HG03442 (cell line): ENCODE measurements around the gene VASN.
A peak's percentile ranks its signal among the peaks of the same experiment; 100 is the strongest.

Source experiments
- ATAC-seq: cut with Tn5 transposase; IDR thresholded peaks from one replicate; pipeline ENCODE4 v1.9.1; 2021; ENCODE audit warnings: mild to moderate bottlenecking, moderate library complexity; ENCODE audit not compliant: unreplicated experiment

VASN gene

DNA sequence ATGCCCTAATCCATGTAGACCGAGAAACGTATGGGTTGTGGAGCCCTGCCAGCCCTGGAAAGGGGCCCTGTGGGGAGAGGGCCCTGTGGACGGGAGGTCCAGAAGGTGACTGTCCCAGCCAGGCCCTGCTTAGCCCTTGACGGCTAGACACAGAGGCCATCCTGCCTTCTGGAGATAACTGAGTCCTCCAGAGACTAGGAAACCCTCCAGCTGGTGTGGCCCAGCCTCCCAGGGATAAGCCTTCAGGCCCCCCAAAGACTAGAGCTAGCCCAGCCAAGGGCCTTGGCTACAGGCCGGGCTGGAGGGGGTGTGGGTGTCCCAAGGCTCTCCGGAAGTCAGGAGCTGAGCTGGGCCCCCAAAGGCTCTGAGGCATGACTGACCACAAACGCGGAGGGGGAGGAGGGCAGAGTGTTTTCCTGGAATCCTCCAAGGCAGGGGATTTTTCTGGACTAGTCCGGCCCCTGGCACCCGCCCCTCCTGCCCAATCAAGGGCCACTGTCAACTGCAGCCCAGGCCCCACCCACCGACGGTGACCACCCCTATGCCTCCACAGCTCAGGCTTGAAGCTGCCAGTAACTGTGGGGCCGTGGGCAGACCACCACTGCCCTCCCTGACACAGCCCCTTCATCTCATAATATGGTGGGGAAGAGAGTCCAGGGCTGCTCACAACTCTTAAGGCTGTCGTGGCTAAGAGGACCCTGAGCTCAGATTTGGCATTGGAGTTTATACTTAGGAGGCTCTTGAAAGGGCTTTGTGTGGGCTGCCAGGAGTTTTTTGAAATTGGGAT is 885 bp upstream of the VASN start:
- ATAC-seq, result no peak

DNA sequence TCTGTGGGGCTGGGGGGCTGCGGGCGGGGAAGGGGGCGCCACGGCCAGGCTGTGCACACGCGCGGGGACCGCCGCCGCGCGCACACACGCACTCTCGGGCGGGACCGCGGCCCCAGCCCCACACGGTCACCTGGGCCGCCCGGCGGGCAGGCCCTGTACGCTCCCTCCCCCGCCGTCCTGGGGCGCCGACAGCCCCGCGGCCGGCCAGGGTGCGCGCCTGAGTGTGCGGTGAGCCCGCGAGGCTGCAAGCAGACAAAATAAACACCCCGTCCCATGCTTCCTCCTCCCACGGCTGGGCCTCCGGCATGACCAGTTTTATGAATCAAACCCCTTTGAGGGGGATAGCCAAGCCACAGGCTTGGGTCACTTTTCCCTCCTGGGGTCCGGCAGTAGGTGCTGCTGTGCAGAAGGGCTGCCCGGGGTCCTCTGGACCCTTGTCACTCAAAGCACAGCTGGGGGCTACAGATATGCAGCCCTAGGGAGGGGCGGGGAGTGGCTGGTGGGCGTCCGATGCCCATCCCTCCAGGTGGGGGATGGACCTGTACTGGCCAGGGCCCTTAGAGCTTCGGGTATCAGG is 441 bp downstream of the VASN start:
- peak; percentile 27 for ATAC-seq

DNA sequence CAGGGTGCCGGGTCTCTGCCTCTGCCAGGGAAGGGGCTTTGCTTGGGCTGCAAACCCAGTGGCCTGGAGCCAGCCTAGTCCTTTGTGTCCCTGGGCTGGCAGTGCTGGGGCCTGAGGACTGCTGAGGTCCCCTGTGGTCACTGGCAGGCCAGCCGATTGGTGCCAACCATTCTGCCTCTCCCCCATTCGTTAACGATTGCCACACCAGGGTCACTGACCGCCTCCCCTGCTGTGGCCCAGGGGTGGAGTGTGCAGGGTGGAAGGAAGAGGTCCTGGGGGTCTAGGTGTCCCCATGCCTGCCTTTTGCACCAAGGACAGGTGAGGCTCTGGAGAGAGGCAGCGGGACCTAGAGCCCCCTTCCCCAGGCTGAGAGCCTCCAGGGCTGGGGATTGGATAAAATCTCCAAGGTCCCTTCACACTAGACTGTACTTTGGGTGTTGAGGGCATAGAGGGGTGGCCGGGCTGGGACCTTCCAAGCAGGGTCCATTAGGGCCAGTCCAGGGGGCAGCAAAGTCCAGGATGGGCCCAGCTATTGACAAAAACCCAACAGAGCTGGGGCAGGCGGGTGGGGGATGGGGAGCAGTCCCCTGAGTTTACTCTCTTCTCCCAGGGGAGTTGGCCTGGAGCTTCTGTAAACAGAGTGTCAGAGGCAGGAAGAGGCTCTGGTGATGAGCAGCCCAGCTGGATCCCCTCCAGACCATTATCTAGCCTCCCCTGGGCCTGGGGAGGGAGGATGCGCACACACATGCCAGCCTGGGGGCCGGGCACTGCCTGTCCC is 1.1 kb downstream of the VASN start:
- no peak for ATAC-seq

DNA sequence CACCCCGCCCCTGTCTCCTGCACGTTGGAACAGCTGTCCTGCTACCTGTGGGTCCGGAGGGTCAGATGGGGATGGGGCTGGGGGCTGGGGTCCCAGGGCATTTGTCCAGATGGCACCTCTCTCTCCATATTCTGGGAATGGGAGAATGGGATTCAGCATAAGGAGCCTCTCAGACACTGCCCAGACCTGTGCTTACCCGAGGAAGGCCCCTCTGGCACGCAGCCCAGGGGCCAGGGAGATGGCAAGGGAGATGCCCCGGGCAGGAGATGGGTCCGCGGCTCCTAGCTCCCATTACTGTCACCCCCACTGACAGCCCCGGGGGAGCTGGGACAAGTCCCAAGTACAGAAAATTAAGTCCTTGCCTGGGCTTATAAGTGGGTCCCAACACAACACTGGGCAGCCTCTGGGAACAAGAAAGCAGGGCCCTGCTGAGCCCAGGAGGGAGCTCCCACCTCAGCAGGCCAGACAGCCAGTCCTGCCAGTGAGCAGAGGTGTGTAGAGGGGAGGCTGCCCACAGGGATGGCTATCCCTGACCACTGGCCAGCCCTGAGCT is 1.8 kb downstream of the VASN start:
- ATAC-seq, result no peak

DNA sequence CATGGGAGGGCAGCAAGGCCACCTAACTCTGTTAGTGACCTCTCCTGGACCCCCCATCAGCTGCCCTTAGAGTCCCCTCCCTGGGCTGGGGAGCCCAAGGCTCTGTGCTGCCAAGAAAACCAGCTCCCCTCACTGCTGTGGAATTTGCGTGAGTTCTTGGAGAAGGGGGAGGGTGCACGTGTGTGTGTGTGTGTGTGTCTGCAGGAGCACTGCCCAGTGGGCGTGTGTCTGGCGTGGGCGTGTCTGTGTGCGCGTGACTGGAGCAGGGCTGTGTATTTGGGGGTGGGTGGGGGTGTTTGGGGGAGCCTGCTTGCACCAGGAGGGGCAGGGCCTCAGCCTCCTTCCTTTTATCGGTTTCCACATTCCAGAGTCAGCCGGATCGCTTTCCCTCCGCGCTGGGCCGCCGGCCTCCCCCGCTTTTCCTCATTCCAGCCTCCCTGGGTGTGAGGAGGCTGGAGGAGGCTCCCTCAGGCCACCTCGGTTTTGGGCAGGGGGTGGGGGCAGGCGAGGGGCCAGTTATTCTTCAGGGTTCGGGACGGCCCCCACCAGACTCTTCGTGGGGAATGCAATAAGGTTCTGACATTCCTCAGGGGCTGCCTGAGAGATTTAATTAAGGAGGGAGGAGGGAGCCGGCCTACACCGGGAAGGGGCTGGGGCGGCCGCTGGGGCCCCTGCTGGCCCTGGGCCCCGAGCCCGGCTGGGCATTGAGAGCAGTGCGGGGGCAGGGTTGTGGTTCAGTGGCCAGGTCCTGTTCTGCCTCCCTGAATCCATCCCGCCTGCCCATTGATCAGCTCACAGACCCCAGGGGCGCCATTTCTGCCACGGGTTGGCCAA is 2.5 kb downstream of the VASN start:
- no peak for ATAC-seq

DNA sequence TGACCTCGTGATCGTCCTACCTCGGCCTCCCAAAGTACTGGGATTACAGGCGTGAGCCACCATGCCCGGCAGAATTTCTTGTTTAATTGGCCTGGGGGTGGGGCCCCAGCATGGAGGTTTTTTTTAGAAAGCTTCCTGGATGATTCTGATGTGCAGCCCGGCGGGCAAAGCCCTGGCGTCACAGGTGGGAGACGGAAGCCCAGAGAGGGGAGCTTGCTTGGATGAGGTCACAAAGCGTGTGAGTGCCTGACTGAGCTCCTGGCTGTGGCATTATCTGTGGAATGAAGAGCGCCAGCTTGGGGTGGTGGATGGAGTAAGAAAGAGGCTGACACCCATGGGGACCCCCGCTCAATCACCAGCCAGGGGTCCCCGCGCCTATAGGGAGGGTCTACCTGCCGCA is 4.1 kb downstream of the VASN start:
- ATAC-seq, result no peak

DNA sequence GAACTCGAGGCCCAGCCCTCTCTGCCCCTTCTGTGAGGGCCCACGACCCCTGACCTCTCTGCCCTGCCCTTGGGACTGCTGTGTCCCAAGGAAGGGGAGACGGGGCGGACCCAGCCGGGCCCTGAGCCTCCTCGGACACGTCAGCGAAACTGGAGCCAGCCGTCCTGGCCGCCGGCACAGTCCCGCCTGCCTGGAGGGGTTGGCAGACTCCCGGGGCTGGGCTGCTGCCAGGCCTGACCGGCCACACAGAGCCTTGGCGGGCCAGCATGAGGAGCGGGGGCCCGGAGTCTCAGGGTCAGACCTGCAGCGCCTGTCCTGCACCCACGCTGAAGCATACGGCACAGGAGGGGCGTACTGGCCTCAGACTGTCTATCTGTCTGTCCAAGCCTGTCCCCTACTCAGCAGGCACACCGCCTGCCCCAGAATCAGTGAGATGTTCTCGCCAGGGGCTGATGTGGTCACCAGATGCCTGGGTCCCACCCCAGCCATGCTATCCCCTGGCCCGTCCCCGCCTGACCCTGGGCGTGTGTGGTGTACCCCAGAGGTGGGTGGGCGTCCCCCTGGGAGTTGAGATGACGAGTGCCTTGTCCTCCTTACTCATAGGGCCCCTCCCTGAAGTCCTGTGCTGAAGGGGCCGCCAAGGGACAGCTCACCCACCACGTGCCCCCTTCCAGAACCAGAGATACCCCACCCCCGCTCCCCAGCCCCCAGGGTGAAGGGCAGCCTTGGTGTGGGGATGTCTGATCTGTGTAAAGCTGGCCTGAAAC is 4.7 kb downstream of the VASN start:
- ATAC-seq, result no peak

DNA sequence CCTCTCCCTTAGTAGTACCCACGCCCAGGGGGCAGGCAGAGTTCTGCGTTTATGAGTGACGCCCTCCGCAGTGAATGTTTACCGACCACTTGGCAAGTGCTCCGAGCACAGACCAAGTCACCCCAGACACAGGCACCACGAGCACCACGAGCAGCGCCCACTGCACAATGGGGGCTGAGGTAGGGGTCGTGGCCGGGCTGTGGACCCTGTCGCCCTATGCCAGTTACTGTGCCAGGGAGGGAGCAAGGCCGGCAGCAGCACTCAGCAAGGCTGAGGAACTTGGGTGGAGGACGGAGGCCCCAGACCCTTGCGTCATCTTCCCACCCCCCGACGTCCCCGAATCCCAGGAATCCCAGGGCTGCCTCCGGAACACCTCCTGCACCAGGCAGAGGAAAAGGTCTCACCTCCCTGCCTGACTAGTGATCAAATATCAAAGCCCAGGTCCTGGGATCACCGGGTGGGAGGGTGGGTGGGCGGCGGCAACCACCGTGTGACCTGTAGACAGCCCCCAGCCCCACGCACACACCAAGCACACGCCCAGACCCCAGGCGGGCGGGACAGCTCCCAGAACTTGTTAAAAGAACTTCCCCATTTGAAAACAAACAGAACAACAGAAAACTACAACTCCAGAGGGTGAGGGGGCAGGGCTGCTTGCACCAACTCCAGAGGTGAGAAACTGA is 5.4 kb downstream of the VASN start:
- no peak for ATAC-seq

DNA sequence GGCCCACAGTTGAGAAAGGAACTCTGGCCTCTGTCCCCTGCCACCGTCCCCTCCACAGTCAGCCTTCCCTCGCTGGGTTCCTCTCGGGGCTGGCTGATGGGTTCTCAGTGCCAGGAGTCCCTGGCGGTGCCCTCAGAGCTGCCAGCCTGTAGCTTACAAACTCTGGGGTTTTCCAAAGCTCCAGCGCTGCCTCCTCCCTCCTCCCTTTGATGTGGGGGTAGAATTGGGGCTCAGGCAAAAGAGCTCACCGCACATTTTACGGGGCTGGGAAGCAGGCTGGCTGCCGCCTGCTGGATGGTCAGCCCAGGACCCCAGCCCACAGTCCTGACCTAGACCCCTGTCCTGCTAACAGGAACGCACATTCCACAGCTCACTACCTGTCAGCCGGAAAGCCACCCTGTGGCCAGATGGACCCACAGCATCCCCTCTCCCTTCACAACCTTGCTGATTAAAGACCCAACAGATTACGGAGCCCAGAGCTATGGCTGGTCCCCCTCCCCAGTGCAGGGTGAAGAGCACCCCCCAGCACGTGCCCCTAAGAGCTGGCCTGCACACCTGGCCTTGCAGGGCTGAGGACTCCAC is 6.0 kb downstream of the VASN start:
- ATAC-seq, result no peak

DNA sequence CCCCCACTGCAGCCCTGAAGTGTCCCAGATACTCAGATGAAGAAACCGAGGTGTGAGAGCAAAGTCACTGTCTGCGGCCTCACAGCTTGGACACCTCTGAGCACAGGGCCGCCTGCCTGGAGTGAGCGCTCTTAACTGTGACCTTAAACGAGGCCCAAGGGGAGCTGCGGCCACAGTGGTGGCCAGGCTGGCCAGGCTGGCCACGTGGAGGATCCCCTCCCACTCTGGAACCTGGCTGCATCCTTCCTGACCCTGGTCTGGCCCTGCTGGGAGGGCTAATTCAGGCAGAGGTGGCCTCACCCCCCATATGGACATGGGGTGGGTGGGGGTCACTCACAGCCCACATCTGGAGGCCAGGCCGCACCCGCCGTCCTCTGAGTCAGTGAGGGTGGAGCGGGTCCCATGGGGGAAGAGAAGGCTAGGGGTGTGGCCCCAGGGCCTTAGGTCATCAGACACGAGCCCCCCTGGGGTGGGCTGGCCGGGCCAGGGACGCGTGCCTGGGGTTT is 6.6 kb downstream of the VASN start:
- ATAC-seq, result no peak

DNA sequence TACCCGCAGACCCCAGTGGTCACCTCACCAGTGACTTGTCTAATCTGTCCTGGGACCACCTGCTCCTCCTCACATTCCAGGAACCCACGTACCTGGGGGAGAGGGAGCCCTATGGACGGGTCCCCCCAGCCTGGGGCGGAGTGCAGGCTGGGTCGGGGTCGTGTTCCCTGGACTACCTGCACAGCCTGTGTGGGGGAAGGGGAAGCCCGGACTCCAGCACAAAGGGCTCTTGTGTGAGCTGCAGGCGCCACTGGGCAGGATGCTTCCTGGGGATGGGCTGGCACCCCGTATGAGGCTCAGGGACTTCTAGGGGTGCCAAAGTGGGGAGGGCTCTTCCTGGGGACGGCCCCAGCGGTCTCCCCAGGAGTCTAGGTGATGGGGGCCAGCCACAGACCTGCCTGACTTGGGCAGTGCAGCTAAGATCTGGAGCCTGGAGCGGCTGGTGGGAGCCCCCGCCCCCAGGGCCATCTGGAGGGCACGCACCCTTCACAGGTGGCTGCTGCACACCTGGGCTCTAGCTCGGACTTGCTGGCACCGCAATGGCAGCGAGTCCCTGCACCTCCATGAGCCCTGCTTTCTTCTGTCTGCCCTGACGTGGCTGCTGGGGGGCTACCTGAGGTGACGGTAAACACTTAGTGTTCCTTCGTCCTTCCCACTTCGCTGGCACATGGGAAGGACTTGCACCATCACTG is 7.5 kb downstream of the VASN start:
- ATAC-seq, result no peak

DNA sequence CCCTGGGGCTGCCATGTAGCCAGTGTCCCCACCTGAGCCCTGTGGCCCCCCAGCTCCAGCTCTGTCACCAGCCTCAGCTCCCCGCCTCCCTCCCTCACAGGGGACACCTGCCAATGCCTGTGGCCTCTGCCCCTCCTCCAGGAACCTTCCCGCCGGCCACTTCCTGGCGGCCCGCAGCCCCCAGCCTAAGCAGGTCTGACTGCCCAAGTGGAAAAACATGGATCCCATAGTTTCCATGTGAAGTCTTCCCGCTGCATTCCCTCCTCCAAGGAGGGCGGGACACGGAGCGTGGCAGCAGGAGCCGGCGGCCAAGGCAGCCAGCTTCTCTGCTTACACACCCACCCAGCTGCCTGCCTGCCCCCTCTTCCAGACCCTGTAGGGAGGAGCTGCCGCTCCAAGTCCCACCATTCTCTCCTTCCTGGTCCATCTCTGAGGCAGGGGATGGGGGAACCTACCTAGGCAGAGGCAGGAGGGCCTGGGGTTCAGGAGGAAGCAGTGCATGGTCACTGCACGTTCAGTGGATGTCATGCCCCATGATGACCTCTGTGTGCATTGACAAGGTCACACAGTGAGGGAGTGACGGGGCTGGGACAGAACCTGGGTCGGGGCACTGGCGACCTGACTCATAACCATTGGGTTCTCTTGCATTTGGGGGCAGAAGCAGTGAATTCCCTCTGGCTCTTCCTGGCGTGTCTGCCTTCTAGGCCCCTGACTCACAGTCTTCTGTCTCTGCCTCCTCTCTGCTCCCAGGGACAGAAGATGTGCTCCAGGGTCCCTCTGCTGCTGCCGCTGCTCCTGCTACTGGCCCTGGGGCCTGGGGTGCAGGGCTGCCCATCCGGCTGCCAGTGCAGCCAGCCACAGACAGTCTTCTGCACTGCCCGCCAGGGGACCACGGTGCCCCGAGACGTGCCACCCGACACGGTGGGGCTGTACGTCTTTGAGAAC is 8.7 kb downstream of the VASN start:
- ATAC-seq, result no peak

DNA sequence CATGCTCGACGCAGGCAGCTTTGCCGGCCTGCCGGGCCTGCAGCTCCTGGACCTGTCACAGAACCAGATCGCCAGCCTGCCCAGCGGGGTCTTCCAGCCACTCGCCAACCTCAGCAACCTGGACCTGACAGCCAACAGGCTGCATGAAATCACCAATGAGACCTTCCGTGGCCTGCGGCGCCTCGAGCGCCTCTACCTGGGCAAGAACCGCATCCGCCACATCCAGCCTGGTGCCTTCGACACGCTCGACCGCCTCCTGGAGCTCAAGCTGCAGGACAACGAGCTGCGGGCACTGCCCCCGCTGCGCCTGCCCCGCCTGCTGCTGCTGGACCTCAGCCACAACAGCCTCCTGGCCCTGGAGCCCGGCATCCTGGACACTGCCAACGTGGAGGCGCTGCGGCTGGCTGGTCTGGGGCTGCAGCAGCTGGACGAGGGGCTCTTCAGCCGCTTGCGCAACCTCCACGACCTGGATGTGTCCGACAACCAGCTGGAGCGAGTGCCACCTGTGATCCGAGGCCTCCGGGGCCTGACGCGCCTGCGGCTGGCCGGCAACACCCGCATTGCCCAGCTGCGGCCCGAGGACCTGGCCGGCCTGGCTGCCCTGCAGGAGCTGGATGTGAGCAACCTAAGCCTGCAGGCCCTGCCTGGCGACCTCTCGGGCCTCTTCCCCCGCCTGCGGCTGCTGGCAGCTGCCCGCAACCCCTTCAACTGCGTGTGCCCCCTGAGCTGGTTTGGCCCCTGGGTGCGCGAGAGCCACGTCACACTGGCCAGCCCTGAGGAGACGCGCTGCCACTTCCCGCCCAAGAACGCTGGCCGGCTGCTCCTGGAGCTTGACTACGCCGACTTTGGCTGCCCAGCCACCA is 9.7 kb downstream of the VASN start:
- no peak for ATAC-seq

DNA sequence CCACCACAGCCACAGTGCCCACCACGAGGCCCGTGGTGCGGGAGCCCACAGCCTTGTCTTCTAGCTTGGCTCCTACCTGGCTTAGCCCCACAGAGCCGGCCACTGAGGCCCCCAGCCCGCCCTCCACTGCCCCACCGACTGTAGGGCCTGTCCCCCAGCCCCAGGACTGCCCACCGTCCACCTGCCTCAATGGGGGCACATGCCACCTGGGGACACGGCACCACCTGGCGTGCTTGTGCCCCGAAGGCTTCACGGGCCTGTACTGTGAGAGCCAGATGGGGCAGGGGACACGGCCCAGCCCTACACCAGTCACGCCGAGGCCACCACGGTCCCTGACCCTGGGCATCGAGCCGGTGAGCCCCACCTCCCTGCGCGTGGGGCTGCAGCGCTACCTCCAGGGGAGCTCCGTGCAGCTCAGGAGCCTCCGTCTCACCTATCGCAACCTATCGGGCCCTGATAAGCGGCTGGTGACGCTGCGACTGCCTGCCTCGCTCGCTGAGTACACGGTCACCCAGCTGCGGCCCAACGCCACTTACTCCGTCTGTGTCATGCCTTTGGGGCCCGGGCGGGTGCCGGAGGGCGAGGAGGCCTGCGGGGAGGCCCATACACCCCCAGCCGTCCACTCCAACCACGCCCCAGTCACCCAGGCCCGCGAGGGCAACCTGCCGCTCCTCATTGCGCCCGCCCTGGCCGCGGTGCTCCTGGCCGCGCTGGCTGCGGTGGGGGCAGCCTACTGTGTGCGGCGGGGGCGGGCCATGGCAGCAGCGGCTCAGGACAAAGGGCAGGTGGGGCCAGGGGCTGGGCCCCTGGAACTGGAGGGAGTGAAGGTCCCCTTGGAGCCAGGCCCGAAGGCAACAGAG is 10.5 kb downstream of the VASN start:
- no peak for ATAC-seq

DNA sequence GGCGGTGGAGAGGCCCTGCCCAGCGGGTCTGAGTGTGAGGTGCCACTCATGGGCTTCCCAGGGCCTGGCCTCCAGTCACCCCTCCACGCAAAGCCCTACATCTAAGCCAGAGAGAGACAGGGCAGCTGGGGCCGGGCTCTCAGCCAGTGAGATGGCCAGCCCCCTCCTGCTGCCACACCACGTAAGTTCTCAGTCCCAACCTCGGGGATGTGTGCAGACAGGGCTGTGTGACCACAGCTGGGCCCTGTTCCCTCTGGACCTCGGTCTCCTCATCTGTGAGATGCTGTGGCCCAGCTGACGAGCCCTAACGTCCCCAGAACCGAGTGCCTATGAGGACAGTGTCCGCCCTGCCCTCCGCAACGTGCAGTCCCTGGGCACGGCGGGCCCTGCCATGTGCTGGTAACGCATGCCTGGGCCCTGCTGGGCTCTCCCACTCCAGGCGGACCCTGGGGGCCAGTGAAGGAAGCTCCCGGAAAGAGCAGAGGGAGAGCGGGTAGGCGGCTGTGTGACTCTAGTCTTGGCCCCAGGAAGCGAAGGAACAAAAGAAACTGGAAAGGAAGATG is 11.2 kb downstream of the VASN start:
- no peak for ATAC-seq
